Measurements from ENCODE around the gene CEACAM19. TPM values are rescaled to one million over a fixed set of nuclear protein-coding genes. Genes with fewer than 3 reads are reported as not detected.

The CEACAM19 gene
- total and polyA plus RNA-seq, 2 donors (not counting 3 experiments of a cell fraction or from before 2014, with no cell fraction given): 9.9 to 14.5 TPM

- Histone ChIP-seq H3K36me3 (ENCODE audit: control insufficient read depth in 2 of 2, extremely low read depth in 1 of 2, insufficient read depth in 2 of 2, low read length in 2 of 2) (peaks cover 43 to 49% of the 10 kb centered on the region in 2 experiments), H3K4me3 (replicated peaks in 1 of 3; ENCODE audit: insufficient read depth in 1 of 3, low read depth in 1 of 3, low read length in 3 of 3) (no peak overlapping the region), H3K27me3 (ENCODE audit: control insufficient read depth in 2 of 2, insufficient read depth in 2 of 2, low read length in 2 of 2) (no peaks in the 10 kb centered on the region), H3K9me1 (replicated peaks; ENCODE audit: control insufficient read depth, extremely low read depth, insufficient read depth, low read length) (no peaks in the 10 kb centered on the region), H4K20me1 (replicated peaks; ENCODE audit: control insufficient read depth, extremely low read depth, insufficient read depth, low read length) (no peaks in the 10 kb centered on the region), H3K9me3 (replicated peaks; ENCODE audit: control insufficient read depth, insufficient read depth, low read length) (no peaks in the 10 kb centered on the region), H3K27ac (ENCODE audit: insufficient read depth, low read depth, low read length) (no peak overlapping the region), H3K9ac (replicated peaks; ENCODE audit: extremely low read depth, insufficient read depth, low read length) (no peak overlapping the region), H3K4me1 (ENCODE audit: control insufficient read depth, extremely low read depth, insufficient read depth, low read length) (no peaks in the 10 kb centered on the region), H3K4me2 (ENCODE audit: insufficient read depth, low read length) (no peak overlapping the region), H3K79me2 (ENCODE audit: control insufficient read depth, insufficient read depth, low read length) (peaks cover 8% of the 10 kb centered on the region), H2AFZ (ENCODE audit: low read depth, low read length) (no peak overlapping the region)
- CTCF ChIA-PET: interaction anchor here (0.6 to 13.3 kb wide), 23 partner anchors 9 to 189 kb away, joined by 3 to 272 read pairs (median 4); partner anchors contain the start of gene NECTIN2
- peak; percentile 79 for TF ChIP-seq POLR2AphosphoS5 (IDR thresholded peaks at IDR 0.05; ENCODE audit: insufficient read depth, low read depth, low read length)
- TF ChIP-seq POLR2A (IDR thresholded peaks at IDR 0.05; ENCODE audit: low read depth, low read length): peak; percentile 53
- peak; percentile 15 for TF ChIP-seq MAX (IDR thresholded peaks at IDR 0.05; ENCODE audit: insufficient read depth, insufficient read length)
- peak; percentile 87 to 95 for TF ChIP-seq CTCF (IDR thresholded peaks at IDR 0.05; ENCODE audit: extremely low read depth in 1 of 2, insufficient read depth in 1 of 2, low read depth in 1 of 2, low read length in 2 of 2)
- no peak for TF ChIP-seq JUN (IDR thresholded peaks at IDR 0.05; ENCODE audit: borderline replicate concordance, insufficient read depth, insufficient read length, low read depth)
- dilution Hi-C loops (cut with MboI; ENCODE audit: extremely low pct_ligation_motif_present, low sequenced_read_pairs) (no loop called here), intact Hi-C loops (cut with micrococcal nuclease) (loop anchor here (1.0 kb wide), 5 partner anchors 49 to 113 kb away; no protein-coding TSS in a partner anchor)
- no TSS peak for BruUV-seq (replicated peaks)
- FAIRE-seq (peak; percentile 80), DNase-seq (ENCODE audit: low read depth, low spot score) (peak; percentile 60)
- POLR2A ChIA-PET: interaction anchor here (1.0 to 1.7 kb wide), 2 partner anchors 69 to 86 kb away, joined by 4 to 7 read pairs; no protein-coding TSS in a partner anchor
Measured at GRCh38 chr19:44657211-44657921, 13.9 kb upstream of the CEACAM19 start.
